Stimulated activated CD4-positive, alpha-beta T cell treated with anti-CD3 and anti-CD28 coated beads, TNF-alpha, amount 100 ng/mL, for 48 hours (primary cell): ENCODE data around the gene SLC25A39.
"Not testable (repeated sequence)": the region's sequence is repeated elsewhere in the genome, so short reads cannot be mapped to it uniquely, and the experiment has no call there.

ENCODE experiments used
- DNase-seq, 3 donors: peaks; one replicate each; pipeline ENCODE4 v3.0.0-alpha.2; 2020; ENCODE audit warnings: low read depth in 3 of 3

The SLC25A39 gene

GRCh38 chr17:44354582-44355561 lies 30.2 kb upstream of the SLC25A39 start:
- DNase-seq: peak in 1 of 3 donors; percentile 55

GRCh38 chr17:44353672-44354331 lies 29.2 kb upstream of the SLC25A39 start:
- no peak for DNase-seq

GRCh38 chr17:44352828-44353671 lies 28.4 kb upstream of the SLC25A39 start:
- DNase-seq: no peak

- no peak for DNase-seq
Measured at GRCh38 chr17:44351961-44352827, 27.6 kb upstream of the SLC25A39 start.

GRCh38 chr17:44351464-44351863 lies 26.8 kb upstream of the SLC25A39 start:
- no peak for DNase-seq

- DNase-seq: peak; percentile 57 to 72 (median 58)
Measured at GRCh38 chr17:44350733-44351226, 26.2 kb upstream of the SLC25A39 start.

GRCh38 chr17:44349553-44350070 lies 25.0 kb upstream of the SLC25A39 start:
- DNase-seq: no peak

- no peak for DNase-seq
Measured at GRCh38 chr17:44348988-44349364, 24.4 kb upstream of the SLC25A39 start.

- DNase-seq: no peak
Measured at GRCh38 chr17:44348234-44348987, 23.8 kb upstream of the SLC25A39 start.

- not testable (repeated sequence) for DNase-seq
Measured at GRCh38 chr17:44347206-44348055, 22.8 kb upstream of the SLC25A39 start.

- no peak for DNase-seq
Measured at GRCh38 chr17:44346064-44346844, 21.6 kb upstream of the SLC25A39 start.

- no peak for DNase-seq
Measured at GRCh38 chr17:44345454-44346026, 20.9 kb upstream of the SLC25A39 start.

GRCh38 chr17:44344939-44345453 lies 20.4 kb upstream of the SLC25A39 start, which contains the start of gene GRN:
Gene GRN (plus strand): TSS chr17:44345302. CDS start chr17:44349165, 3,863 bp downstream.
- DNase-seq: peak; percentile 73 to 85 (median 77)

- DNase-seq: no peak
Measured at GRCh38 chr17:44343510-44344209, 19.0 kb upstream of the SLC25A39 start.

- not testable (repeated sequence) for DNase-seq
Measured at GRCh38 chr17:44340553-44340952, 15.9 kb upstream of the SLC25A39 start.

- DNase-seq: no peak
Measured at GRCh38 chr17:44338702-44339101, 14.1 kb upstream of the SLC25A39 start.

GRCh38 chr17:44335968-44336367 lies 11.3 kb upstream of the SLC25A39 start:
- DNase-seq: no peak
